MG63 (cell line): ENCODE results near the gene CDH4. TPM values are rescaled to one million over a fixed set of nuclear protein-coding genes. Genes with fewer than 3 reads are reported as not detected.

Source experiments
- DNase-seq: peaks from one replicate; pipeline ENCODE4 v3.0.0-alpha.2; 2020
- H3K27me3 ChIP-seq: fragments of 250-450 bp; sonication (Bioruptor Pico); 2 replicates; pipeline ENCODE4 v1.5.1; 2020; ENCODE audit warnings: mild to moderate bottlenecking, moderate library complexity
- H3K36me3 ChIP-seq: fragments of 250-450 bp; sonication (Bioruptor Pico); 2 replicates; pipeline ENCODE4 v1.5.1; 2020; ENCODE audit warnings: mild to moderate bottlenecking, moderate library complexity
- H3K4me3 ChIP-seq: fragments of 250-450 bp; sonication (Bioruptor Pico); 2 replicates; pipeline ENCODE4 v1.5.1; 2020; ENCODE audit warnings: mild to moderate bottlenecking, moderate library complexity
- H3K9me3 ChIP-seq: fragments of 250-450 bp; sonication (Bioruptor Pico); 2 replicates; pipeline ENCODE4 v1.5.1; 2020; ENCODE audit warnings: mild to moderate bottlenecking, moderate library complexity
- total RNA-seq: library from RNA; depleted of rRNA; stranded (reverse); fragments of >200 nt; shearing (Covaris generic); gene quantifications from 2 replicates; pipeline ENCODE4 v1.2.3, GENCODE V29; 2014; ENCODE audit warnings: low replicate concordance

CDH4 gene
- total RNA-seq, 1 experiment from 2014 or later = not detected

GRCh38 chr20:61353261-61354000 lies 101.4 kb downstream of the CDH4 start:
- Histone ChIP-seq H3K27me3 (peaks cover 60% of the 10 kb centered on the region), H3K9me3 (no peaks in the 10 kb centered on the region), H3K36me3 (no peaks in the 10 kb centered on the region), H3K4me3 (no peak overlapping the region)
- no peak for DNase-seq

GRCh38 chr20:61354001-61354390 lies 101.9 kb downstream of the CDH4 start:
- Histone ChIP-seq H3K4me3 (no peak overlapping the region), H3K9me3 (no peaks in the 10 kb centered on the region), H3K27me3 (peaks cover 62% of the 10 kb centered on the region), H3K36me3 (no peaks in the 10 kb centered on the region)
- no peak for DNase-seq

- H3K27me3 ChIP-seq = peaks cover 64% of the 10 kb centered on the region
- DNase-seq = no peak
- H3K36me3 ChIP-seq = no peaks in the 10 kb centered on the region
- no peak overlapping the region for H3K4me3 ChIP-seq
- H3K9me3 ChIP-seq = no peaks in the 10 kb centered on the region
These were observed 102.4 kb downstream of the CDH4 start for GRCh38 chr20:61354501-61354900.

- no peak for DNase-seq
- Histone ChIP-seq H3K4me3 (no peak overlapping the region), H3K27me3 (peaks cover 64% of the 10 kb centered on the region), H3K9me3 (no peaks in the 10 kb centered on the region), H3K36me3 (no peaks in the 10 kb centered on the region)
These were observed 102.9 kb downstream of the CDH4 start for GRCh38 chr20:61354901-61355495.

DNA sequence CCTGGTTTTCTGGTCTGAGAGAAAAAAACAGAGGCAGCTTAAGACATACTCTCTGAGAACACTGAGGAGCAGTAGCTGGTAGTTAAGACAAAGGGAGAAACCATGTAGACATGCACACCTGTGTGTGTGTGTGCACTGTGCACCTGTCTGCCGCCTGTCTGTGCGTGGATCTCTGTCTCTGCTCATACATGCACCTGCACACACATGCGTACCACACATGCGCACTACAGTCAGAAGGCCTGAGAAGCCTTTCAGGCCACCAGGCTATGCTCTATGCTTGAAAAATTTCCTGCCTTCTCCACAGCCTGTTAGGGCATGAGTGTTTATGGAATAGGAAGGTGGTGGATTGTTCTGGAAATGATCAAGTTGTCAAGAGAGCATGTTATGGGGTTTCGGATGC lies 103.5 kb downstream of the CDH4 start:
- Histone ChIP-seq H3K4me3 (no peak overlapping the region), H3K27me3 (peaks cover 64% of the 10 kb centered on the region), H3K36me3 (no peaks in the 10 kb centered on the region), H3K9me3 (no peaks in the 10 kb centered on the region)
- no peak for DNase-seq

DNA sequence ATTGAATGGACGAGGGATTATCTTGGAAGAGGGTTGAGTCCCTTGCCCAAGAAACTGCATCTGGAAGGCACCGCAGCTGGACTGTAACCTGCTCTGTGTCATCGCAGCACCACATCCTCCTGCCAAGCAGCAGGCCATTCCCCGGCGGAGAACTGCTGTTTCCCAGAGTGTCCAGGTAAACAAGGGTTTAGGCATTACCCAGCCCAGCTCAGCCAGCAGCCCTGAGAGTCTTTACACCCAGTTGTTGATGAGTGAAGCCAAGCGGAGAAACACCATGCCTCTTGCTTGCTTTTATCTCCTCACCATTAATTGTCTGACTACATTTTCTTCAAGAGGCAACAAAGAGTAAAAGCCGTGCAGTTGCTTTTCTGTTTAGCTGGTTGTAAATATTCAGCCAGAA lies 104.1 kb downstream of the CDH4 start:
- no peak overlapping the region for H3K4me3 ChIP-seq
- peaks cover 61% of the 10 kb centered on the region for H3K27me3 ChIP-seq
- DNase-seq = no peak
- no peaks in the 10 kb centered on the region for H3K36me3 ChIP-seq
- no peaks in the 10 kb centered on the region for H3K9me3 ChIP-seq

GRCh38 chr20:61357119-61357518 lies 105.1 kb downstream of the CDH4 start:
- DNase-seq = no peak
- H3K4me3 ChIP-seq = no peak overlapping the region
- H3K9me3 ChIP-seq = no peaks in the 10 kb centered on the region
- no peaks in the 10 kb centered on the region for H3K36me3 ChIP-seq
- H3K27me3 ChIP-seq = peaks cover 63% of the 10 kb centered on the region

GRCh38 chr20:61359254-61359653 lies 107.2 kb downstream of the CDH4 start:
- Histone ChIP-seq H3K4me3 (no peak overlapping the region), H3K36me3 (no peaks in the 10 kb centered on the region), H3K9me3 (no peaks in the 10 kb centered on the region), H3K27me3 (peaks cover 54% of the 10 kb centered on the region)
- no peak for DNase-seq

DNA sequence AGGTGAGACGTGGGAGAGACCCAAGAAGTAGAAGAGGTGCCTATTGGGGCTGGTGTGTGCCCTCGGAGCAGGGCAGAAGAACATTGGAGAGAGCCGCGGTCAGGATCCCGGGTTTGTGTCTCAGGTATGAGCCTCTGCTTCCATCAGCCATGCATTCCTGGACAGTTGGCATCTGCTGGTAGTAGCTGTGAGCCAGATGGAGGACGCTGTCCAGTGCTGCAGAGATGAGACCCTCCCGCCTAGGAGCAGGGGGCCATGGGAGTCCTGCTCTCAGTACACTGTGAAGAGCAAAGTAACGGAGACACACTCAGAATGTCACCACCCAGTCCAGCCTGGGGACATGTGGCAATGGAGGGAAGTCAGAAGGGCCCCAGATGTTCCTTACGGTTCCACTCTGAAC lies 108.2 kb downstream of the CDH4 start:
- no peak overlapping the region for H3K4me3 ChIP-seq
- no peak for DNase-seq
- no peaks in the 10 kb centered on the region for H3K9me3 ChIP-seq
- H3K36me3 ChIP-seq = no peaks in the 10 kb centered on the region
- H3K27me3 ChIP-seq = peaks cover 44% of the 10 kb centered on the region

DNA sequence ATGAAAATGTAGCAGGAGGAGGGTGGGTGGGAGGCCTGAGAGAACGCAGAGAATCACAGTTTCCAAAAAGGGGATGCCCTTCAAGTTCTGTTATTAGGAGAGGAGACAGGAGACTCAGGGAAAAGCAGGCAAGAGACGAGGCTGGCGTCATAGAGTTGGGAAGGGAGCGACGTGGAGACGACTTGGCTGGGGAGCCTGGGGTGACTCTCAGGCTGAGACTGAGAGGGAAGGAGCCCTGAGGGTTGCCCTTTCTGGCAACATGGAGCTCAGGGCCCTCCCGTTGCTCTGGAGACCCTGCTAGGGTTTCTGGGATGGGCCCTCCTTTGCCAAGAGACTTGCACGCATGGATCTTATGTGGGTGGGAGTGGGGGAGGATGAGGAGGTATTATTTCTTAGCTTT lies 108.9 kb downstream of the CDH4 start:
- Histone ChIP-seq H3K4me3 (no peak overlapping the region), H3K9me3 (no peaks in the 10 kb centered on the region), H3K36me3 (no peaks in the 10 kb centered on the region), H3K27me3 (peaks cover 37% of the 10 kb centered on the region)
- DNase-seq = no peak

DNA sequence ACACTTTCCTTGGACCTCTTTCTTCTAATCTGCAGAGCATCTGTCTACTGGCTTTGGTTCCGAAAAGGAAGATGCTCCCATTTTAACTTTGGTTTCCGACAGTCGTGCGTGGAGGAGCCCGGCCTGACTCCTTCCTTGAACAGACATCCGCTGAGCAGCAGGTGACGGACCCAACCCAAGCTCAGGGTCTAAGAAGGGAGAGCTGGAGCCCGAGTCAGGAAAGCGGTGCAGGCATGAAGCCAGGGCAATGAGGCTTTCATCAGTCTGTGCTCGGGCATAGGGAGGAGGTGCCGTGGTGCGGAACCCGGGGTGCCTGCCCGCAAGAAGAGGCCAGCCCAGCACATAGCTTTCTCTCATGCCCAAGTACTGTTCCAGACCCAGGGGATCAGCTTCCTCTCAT lies 109.4 kb downstream of the CDH4 start:
- no peak for DNase-seq
- Histone ChIP-seq H3K27me3 (peaks cover 36% of the 10 kb centered on the region), H3K36me3 (no peaks in the 10 kb centered on the region), H3K4me3 (no peak overlapping the region), H3K9me3 (no peaks in the 10 kb centered on the region)

- Histone ChIP-seq H3K9me3 (no peaks in the 10 kb centered on the region), H3K36me3 (no peaks in the 10 kb centered on the region), H3K27me3 (peaks cover 27% of the 10 kb centered on the region), H3K4me3 (no peak overlapping the region)
- no peak for DNase-seq
These were observed 112.1 kb downstream of the CDH4 start for GRCh38 chr20:61364147-61364546.

- H3K9me3 ChIP-seq = no peaks in the 10 kb centered on the region
- peaks cover 22% of the 10 kb centered on the region; the same call in 1 of the 2 replicates for H3K27me3 ChIP-seq
- no peak overlapping the region for H3K4me3 ChIP-seq
- no peaks in the 10 kb centered on the region for H3K36me3 ChIP-seq
- DNase-seq = no peak
These were observed 114.9 kb downstream of the CDH4 start for GRCh38 chr20:61366914-61367313.

GRCh38 chr20:61369731-61370520 lies 117.9 kb downstream of the CDH4 start:
- H3K9me3 ChIP-seq = no peaks in the 10 kb centered on the region
- DNase-seq = no peak
- H3K4me3 ChIP-seq = no peak overlapping the region
- H3K27me3 ChIP-seq = peaks cover 20% of the 10 kb centered on the region; the same call in 1 of the 2 replicates
- H3K36me3 ChIP-seq = no peaks in the 10 kb centered on the region

DNA sequence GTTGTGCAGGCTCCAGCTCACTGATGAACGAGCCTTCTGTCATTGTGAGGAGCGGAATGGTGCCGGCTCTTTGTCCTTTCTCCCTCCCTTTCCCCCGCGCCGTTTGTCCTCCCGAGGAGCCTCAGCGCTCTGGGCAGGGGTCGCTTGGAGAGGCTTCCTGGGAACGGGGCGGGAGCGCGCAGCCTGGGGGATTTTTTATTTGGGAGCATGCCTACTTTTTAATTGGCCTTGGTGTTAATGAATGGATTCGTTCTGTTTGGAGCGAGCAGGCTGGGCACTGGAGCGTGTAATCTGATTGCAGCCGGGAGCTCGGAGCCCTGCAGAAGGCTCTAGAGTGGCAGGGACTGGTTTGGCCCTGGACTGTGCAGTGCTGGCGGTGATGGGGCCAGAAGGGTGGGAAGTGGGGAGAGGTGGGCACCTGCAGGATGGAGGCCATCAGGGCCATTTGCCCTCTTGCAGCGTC lies 118.8 kb downstream of the CDH4 start:
- Histone ChIP-seq H3K36me3 (no peaks in the 10 kb centered on the region), H3K4me3 (no peak overlapping the region), H3K9me3 (no peaks in the 10 kb centered on the region), H3K27me3 (peaks cover 20% of the 10 kb centered on the region; the same call in 1 of the 2 replicates)
- no peak for DNase-seq

DNA sequence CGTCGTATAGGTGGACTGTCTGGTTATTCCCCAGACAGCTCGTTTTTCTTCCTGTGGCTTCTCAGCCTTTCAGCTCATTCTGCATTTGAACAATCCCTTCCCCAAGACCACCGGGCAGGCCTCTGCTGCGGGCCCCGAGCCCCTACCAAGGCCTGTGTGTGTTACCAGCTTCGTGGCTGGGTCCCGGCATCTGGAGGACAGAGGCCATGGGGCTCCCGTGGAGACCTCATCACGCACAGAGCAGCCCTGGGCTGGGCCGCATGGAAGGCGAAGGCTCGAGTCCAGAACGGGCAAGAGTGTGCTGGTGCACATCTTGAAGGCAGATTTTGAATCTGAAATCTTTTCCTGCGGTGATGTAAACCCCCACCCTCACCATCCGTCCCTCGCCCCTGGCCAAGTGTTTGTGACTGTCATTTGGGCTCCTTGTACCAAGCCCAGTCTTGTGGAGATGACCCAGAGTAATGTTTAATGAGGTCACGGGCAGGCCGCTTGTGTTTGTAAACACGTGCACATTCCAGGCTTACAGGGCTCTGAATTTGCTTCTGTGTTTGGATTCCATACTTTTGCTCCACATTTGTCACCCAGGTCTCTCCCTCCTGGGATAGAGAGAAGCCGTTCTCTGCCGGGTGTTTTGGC lies 119.6 kb downstream of the CDH4 start:
- Histone ChIP-seq H3K9me3 (no peaks in the 10 kb centered on the region), H3K36me3 (no peaks in the 10 kb centered on the region), H3K4me3 (no peak overlapping the region), H3K27me3 (peaks cover 14% of the 10 kb centered on the region; the same call in 1 of the 2 replicates)
- DNase-seq = no peak
